HCT116 (cell line): Measurements from ENCODE around the gene DAZAP1. TPM values are rescaled to one million over a fixed set of nuclear protein-coding genes. Genes with fewer than 3 reads are reported as not detected.
A peak's percentile ranks its signal among the peaks of the same experiment; 100 is the strongest.

Experiments
- ATAC-seq: fragments of 200-7000 bp; cut with Tn5 transposase; 2 replicates; pipeline ENCODE4 v1.9.1; 2020; ENCODE audit warnings: mild to moderate bottlenecking, moderate library complexity
- BruUV-seq: library from RNA; stranded (reverse); fragments of 400-500 nt; replicated peaks from 2 replicates; lab custom pipeline; 2021; lab: Mats Ljungman, UMichigan
- CTCF ChIA-PET: fragments of 300-600 bp; sonication (Branson Sonifier 250); formaldehyde crosslinking; loops from one replicate; lab custom pipeline; 2021; ENCODE audit warnings: antibody characterized with exemption; lab: Charles Lee
- POLR2A ChIA-PET: fragments of 300-600, 350-600 bp; sonication (Branson Sonifier 250); formaldehyde crosslinking; loops from one replicate; lab custom pipeline; 2021; ENCODE audit warnings: antibody characterized with exemption; lab: Charles Lee
- RAD21 ChIA-PET, 2 experiments: fragments of 300-600 bp; sonication (Branson Sonifier 250); formaldehyde crosslinking; loops; one replicate each; lab custom pipeline; 2023; ENCODE audit warnings: low total read pairs in 2 of 2; ENCODE audit not compliant: uncharacterized antibody in 2 of 2, unreplicated experiment in 2 of 2, low non-redundant PET in 1 of 2; lab: Charles Lee
- DNase-seq: peaks from one replicate; pipeline ENCODE4 v3.0.0-alpha.2; 2010; ENCODE audit warnings: low read depth, low spot score
- H2AFZ ChIP-seq: fragments of 200-600 bp; shearing (Covaris generic), sonication (generic); 2 replicates; pipeline ENCODE4 v1.6.1; 2017; ENCODE audit warnings: low read depth, mixed run types, mixed read lengths, antibody characterized with exemption, low read length; ENCODE audit not compliant: poor library complexity, severe bottlenecking
- H3K27ac ChIP-seq: 2 replicates; pipeline ENCODE4 v1.5.1; 2012; ENCODE audit warnings: low read depth, low read length
- H3K27me3 ChIP-seq: fragments of 200-600 bp; sonication (generic); 2 replicates; pipeline ENCODE4 v1.6.1; 2016; ENCODE audit warnings: mixed run types, low read length, mixed read lengths; ENCODE audit not compliant: insufficient read depth
- H3K36me3 ChIP-seq, 2 experiments: fragments of 200-500 bp in 1 of 2; fragments of 200-600 bp in 1 of 2; sonication (Bioruptor generic) in 1 of 2; sonication (generic) in 1 of 2; 2 replicates each; pipeline versions ENCODE4 v1.5.1 to v1.6.1; 2014 to 2016; ENCODE audit warnings: low read length in 2 of 2, inconsistent platforms in 1 of 2, mixed read lengths in 1 of 2, mixed run types in 1 of 2; ENCODE audit not compliant: insufficient read depth in 2 of 2, control insufficient read depth in 1 of 2
- H3K4me1 ChIP-seq, 2 experiments: fragments of 200-600 bp in 1 of 2; sonication (generic) in 1 of 2; 2 replicates each; pipeline versions ENCODE4 v1.5.1 to v1.6.1; 2012 to 2017; ENCODE audit warnings: low read length in 2 of 2, inconsistent platforms in 1 of 2, mild to moderate bottlenecking in 1 of 2, mixed read lengths in 1 of 2, mixed run types in 1 of 2, moderate library complexity in 1 of 2; ENCODE audit not compliant: insufficient read depth in 2 of 2, control insufficient read depth in 1 of 2
- H3K4me2 ChIP-seq: fragments of 200-600 bp; sonication (generic); 2 replicates; pipeline ENCODE4 v1.6.1; 2017; ENCODE audit warnings: mixed run types, low read length, mixed read lengths
- H3K4me3 ChIP-seq, 2 experiments: fragments of 200-600 bp in 1 of 2; sonication (generic) in 1 of 2; replicated peaks in 1 of 2; 2 replicates each; pipeline ENCODE4 v1.5.1; 2011 to 2016; ENCODE audit warnings: low read length in 2 of 2, control low read depth in 1 of 2, low read depth in 1 of 2, mild to moderate bottlenecking in 1 of 2, mixed read lengths in 1 of 2, mixed run types in 1 of 2
- H3K79me2 ChIP-seq: fragments of 200-600 bp; sonication (generic); 2 replicates; pipeline ENCODE4 v1.6.1; 2017; ENCODE audit warnings: mild to moderate bottlenecking, mixed run types, low read length, moderate library complexity, mixed read lengths; ENCODE audit not compliant: insufficient read depth
- H3K9ac ChIP-seq: fragments of 200-600 bp; sonication (generic); 2 replicates; pipeline ENCODE4 v1.6.1; 2016; ENCODE audit warnings: low read length, mixed read lengths
- H3K9me2 ChIP-seq: fragments of 200-600 bp; sonication (generic), shearing (Covaris generic); 2 replicates; pipeline ENCODE4 v1.6.1; 2017; ENCODE audit warnings: mixed run types, mild to moderate bottlenecking, moderate library complexity; ENCODE audit not compliant: insufficient read depth
- H3K9me3 ChIP-seq, 2 experiments: fragments of 200-500 bp in 1 of 2; fragments of 200-600 bp in 1 of 2; sonication (Bioruptor generic) in 1 of 2; sonication (generic) in 1 of 2; 2 replicates each; pipeline ENCODE4 v1.6.1; 2014 to 2017; ENCODE audit warnings: low read length in 2 of 2, mixed read lengths in 2 of 2, inconsistent platforms in 1 of 2, low read depth in 1 of 2, mild to moderate bottlenecking in 1 of 2, mixed run types in 1 of 2, moderate library complexity in 1 of 2; ENCODE audit not compliant: control insufficient read depth in 1 of 2, insufficient read depth in 1 of 2
- H4K20me1 ChIP-seq: fragments of 200-600 bp; sonication (generic), shearing (Covaris generic); 2 replicates; pipeline ENCODE4 v1.6.1; 2017; ENCODE audit warnings: mixed run types, mild to moderate bottlenecking, moderate library complexity; ENCODE audit not compliant: insufficient read depth
- CBX3 ChIP-seq: IDR thresholded peaks from 2 replicates; pipeline ENCODE4 v1.6.1; 2012; ENCODE audit warnings: low read depth
- FOSL1 ChIP-seq: IDR thresholded peaks from 2 replicates; pipeline ENCODE4 v1.6.1; 2012; ENCODE audit warnings: low read depth
- JUND ChIP-seq: IDR thresholded peaks from 2 replicates; pipeline ENCODE4 v1.6.1; 2012
- POLR2AphosphoS5 ChIP-seq: IDR thresholded peaks from 2 replicates; pipeline ENCODE4 v1.6.1; 2011; ENCODE audit warnings: mild to moderate bottlenecking, low read depth, low read length, moderate library complexity
- TCF7L2 ChIP-seq: IDR thresholded peaks from 2 replicates; pipeline ENCODE4 v1.7.0; 2011; ENCODE audit warnings: borderline replicate concordance, inconsistent platforms; ENCODE audit not compliant: insufficient read depth, insufficient read length; ENCODE audit errors: extremely low read depth
- ZFX ChIP-seq: fragments of 450-650 bp; IDR thresholded peaks from 2 replicates; pipeline ENCODE4 v1.6.1; 2017
- ZNF274 ChIP-seq: fragments of 200-500 bp; sonication (Bioruptor generic); IDR thresholded peaks from 2 replicates; pipeline ENCODE4 v1.6.1; 2014; ENCODE audit warnings: mild to moderate bottlenecking, low read depth, low read length, inconsistent platforms
- intact Hi-C: fragments of 100-400 bp; cut with micrococcal nuclease; formaldehyde crosslinking; loops from 2 replicates; pipeline ENCODE4 v1.10.0; 2022
- total RNA-seq: library from RNA; stranded (reverse); gene quantifications from one replicate; pipeline ENCODE4 v1.2.1, GENCODE V29; 2021; ENCODE audit not compliant: unreplicated experiment
- TF ChIP-seq, protein P1 (sequence below): IDR thresholded peaks from 2 replicates; pipeline ENCODE4 v1.6.1; 2012
- TF ChIP-seq, protein P2 (sequence below), 3 experiments: fragments of 200-600 bp in 1 of 3; sonication (generic) in 1 of 3; IDR thresholded peaks in 2 of 3; conservative IDR thresholded peaks in 1 of 3; 2 replicates each; pipeline ENCODE4 v1.5.1; 2012 to 2017; ENCODE audit warnings: low read depth in 2 of 3, low read length in 2 of 3, antibody characterized with exemption in 1 of 3, borderline replicate concordance in 1 of 3, control low read depth in 1 of 3, mild to moderate bottlenecking in 1 of 3, mixed read lengths in 1 of 3, mixed run types in 1 of 3, moderate library complexity in 1 of 3; ENCODE audit not compliant: insufficient read depth in 1 of 3
- TF ChIP-seq, protein P3 (sequence below): IDR thresholded peaks from 2 replicates; pipeline ENCODE4 v1.6.1; 2011; ENCODE audit warnings: mild to moderate bottlenecking, low read length, moderate library complexity; ENCODE audit not compliant: insufficient replicate concordance; ENCODE audit errors: extremely low read depth
- TF ChIP-seq, protein P4 (sequence below): IDR thresholded peaks from 2 replicates; pipeline ENCODE4 v1.6.1; 2012
- TF ChIP-seq, protein P5 (sequence below): IDR thresholded peaks from 2 replicates; pipeline ENCODE4 v1.6.1; 2012; ENCODE audit warnings: low read depth

Gene DAZAP1
- total RNA-seq, 1 experiment from 2014 or later = 191 TPM

DNA sequence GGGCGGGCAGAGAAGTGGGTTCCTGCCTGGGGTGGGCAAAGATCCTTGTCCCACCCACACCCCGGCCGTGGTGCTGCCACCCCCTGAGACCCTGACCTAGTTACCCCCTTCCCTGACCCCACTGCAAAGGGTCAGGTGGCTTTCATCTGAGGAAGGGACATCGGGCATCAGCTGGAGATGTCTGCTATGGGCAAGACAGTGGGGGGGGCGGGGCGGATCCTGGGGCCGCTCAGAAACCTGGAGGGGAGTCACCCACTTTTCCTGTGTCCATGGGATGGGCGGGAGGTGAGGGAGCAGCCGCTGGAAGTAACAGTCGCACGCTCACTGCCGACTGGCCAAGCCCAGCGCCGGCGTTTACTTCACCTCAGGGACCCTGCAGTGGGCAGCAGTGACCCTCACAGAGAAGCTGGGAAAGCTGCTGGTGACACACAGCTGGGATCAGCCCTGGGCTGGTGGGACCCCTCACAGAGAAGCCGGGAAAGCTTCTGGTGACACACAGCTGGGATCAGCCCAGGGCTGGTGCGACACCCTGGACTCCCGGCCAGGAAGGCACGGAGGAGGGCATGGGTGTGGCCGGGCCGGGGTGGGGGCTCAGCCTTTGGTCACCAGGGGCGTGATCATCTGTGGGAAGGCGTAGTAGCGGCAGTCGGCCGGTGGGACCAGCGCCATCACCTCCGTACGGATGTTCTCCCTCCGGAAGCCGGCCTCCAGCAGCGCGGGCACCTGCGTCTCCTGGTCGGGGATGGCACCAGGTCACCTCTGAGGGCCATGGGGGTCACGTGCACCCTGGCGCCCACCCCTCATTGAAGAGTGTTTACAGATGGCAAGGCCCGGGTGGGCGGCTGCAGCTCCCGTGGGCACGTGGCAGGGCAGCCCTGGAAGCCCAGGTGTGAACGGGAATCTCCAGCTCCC is 10.4 kb upstream of the DAZAP1 start (continued):
- no peak for TF ChIP-seq ZFX
- no peak for TF ChIP-seq ZNF274

DNA sequence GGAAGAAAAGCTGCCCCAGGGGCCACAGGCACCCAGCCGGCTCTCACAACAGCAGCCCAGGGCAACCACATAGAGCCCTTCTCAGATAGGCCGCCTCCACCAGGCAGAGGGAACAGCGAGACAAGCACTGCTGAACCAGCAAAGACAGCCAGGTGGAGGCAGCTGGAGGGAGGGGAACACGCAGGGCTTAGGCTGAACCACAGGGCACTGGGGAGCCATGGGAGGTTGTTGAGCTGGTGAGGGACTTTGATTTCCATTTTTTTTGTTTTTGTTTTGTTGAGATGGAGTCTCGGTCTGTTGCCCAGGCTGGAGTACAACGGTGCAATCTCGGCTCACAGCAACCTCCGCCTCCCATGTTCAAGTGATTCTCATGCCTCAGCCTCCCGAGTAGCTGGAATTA is 9.5 kb upstream of the DAZAP1 start:
- Histone ChIP-seq H3K79me2 (peaks cover 14% of the 10 kb centered on the region), H4K20me1 (no peaks in the 10 kb centered on the region), H3K27me3 (no peaks in the 10 kb centered on the region), H3K9me2 (no peaks in the 10 kb centered on the region), H3K4me1 (peaks cover 12 to 48% of the 10 kb centered on the region in 2 experiments), H3K4me3 (no peak overlapping the region), H3K9ac (no peak overlapping the region), H3K9me3 (no peaks in the 10 kb centered on the region), H3K27ac (no peak overlapping the region; the same call in 1 of the 2 replicates), H2AFZ (no peak overlapping the region), H3K4me2 (no peak overlapping the region), H3K36me3 (peaks cover 0 to 6% of the 10 kb centered on the region in 2 experiments; a peak in 2 of 4 replicates)
- POLR2A ChIA-PET = interaction anchor here (0.8 to 1.8 kb wide), 2 partner anchors 46 to 129 kb away, joined by 3 to 4 read pairs; partner anchors contain the start of gene CIRBP
- RAD21 ChIA-PET = no interaction called here
- CTCF ChIA-PET = no interaction called here
- TF ChIP-seq TCF7L2 (no peak), CBX3 (no peak), POLR2AphosphoS5 (no peak), FOSL1 (no peak), ZNF274 (no peak), JUND (no peak)
- TF ChIP-seq, protein P1, sequence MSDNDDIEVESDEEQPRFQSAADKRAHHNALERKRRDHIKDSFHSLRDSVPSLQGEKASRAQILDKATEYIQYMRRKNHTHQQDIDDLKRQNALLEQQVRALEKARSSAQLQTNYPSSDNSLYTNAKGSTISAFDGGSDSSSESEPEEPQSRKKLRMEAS = no peak
- TF ChIP-seq, protein P2, sequence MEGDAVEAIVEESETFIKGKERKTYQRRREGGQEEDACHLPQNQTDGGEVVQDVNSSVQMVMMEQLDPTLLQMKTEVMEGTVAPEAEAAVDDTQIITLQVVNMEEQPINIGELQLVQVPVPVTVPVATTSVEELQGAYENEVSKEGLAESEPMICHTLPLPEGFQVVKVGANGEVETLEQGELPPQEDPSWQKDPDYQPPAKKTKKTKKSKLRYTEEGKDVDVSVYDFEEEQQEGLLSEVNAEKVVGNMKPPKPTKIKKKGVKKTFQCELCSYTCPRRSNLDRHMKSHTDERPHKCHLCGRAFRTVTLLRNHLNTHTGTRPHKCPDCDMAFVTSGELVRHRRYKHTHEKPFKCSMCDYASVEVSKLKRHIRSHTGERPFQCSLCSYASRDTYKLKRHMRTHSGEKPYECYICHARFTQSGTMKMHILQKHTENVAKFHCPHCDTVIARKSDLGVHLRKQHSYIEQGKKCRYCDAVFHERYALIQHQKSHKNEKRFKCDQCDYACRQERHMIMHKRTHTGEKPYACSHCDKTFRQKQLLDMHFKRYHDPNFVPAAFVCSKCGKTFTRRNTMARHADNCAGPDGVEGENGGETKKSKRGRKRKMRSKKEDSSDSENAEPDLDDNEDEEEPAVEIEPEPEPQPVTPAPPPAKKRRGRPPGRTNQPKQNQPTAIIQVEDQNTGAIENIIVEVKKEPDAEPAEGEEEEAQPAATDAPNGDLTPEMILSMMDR (IDR thresholded peaks at IDR 0.05 in 2 of 3, conservative IDR thresholded peaks at IDR 0.05 in 1 of 3; ENCODE audit: borderline replicate concordance in 1 of 3, insufficient read depth in 1 of 3, low read depth in 2 of 3, low read length in 2 of 3) = no peak
- TF ChIP-seq, protein P3, sequence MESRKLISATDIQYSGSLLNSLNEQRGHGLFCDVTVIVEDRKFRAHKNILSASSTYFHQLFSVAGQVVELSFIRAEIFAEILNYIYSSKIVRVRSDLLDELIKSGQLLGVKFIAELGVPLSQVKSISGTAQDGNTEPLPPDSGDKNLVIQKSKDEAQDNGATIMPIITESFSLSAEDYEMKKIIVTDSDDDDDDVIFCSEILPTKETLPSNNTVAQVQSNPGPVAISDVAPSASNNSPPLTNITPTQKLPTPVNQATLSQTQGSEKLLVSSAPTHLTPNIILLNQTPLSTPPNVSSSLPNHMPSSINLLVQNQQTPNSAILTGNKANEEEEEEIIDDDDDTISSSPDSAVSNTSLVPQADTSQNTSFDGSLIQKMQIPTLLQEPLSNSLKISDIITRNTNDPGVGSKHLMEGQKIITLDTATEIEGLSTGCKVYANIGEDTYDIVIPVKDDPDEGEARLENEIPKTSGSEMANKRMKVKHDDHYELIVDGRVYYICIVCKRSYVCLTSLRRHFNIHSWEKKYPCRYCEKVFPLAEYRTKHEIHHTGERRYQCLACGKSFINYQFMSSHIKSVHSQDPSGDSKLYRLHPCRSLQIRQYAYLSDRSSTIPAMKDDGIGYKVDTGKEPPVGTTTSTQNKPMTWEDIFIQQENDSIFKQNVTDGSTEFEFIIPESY = no peak
- TF ChIP-seq, protein P4, sequence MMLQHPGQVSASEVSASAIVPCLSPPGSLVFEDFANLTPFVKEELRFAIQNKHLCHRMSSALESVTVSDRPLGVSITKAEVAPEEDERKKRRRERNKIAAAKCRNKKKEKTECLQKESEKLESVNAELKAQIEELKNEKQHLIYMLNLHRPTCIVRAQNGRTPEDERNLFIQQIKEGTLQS = no peak
- TF ChIP-seq, protein P5, sequence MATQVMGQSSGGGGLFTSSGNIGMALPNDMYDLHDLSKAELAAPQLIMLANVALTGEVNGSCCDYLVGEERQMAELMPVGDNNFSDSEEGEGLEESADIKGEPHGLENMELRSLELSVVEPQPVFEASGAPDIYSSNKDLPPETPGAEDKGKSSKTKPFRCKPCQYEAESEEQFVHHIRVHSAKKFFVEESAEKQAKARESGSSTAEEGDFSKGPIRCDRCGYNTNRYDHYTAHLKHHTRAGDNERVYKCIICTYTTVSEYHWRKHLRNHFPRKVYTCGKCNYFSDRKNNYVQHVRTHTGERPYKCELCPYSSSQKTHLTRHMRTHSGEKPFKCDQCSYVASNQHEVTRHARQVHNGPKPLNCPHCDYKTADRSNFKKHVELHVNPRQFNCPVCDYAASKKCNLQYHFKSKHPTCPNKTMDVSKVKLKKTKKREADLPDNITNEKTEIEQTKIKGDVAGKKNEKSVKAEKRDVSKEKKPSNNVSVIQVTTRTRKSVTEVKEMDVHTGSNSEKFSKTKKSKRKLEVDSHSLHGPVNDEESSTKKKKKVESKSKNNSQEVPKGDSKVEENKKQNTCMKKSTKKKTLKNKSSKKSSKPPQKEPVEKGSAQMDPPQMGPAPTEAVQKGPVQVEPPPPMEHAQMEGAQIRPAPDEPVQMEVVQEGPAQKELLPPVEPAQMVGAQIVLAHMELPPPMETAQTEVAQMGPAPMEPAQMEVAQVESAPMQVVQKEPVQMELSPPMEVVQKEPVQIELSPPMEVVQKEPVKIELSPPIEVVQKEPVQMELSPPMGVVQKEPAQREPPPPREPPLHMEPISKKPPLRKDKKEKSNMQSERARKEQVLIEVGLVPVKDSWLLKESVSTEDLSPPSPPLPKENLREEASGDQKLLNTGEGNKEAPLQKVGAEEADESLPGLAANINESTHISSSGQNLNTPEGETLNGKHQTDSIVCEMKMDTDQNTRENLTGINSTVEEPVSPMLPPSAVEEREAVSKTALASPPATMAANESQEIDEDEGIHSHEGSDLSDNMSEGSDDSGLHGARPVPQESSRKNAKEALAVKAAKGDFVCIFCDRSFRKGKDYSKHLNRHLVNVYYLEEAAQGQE = no peak
- intact Hi-C loops = no loop called here
- no peak for DNase-seq
- no peak for ATAC-seq
- TSS peak; percentile 32 for BruUV-seq
